ENCODE results near the gene MID2. TPM values are rescaled to one million over a fixed set of nuclear protein-coding genes. Genes with fewer than 3 reads are reported as not detected.

The MID2 gene
- total and polyA plus RNA-seq, 2 donors (not counting 1 experiment from before 2014, with no cell fraction given) = 11.8 to 17.5 TPM

DNA sequence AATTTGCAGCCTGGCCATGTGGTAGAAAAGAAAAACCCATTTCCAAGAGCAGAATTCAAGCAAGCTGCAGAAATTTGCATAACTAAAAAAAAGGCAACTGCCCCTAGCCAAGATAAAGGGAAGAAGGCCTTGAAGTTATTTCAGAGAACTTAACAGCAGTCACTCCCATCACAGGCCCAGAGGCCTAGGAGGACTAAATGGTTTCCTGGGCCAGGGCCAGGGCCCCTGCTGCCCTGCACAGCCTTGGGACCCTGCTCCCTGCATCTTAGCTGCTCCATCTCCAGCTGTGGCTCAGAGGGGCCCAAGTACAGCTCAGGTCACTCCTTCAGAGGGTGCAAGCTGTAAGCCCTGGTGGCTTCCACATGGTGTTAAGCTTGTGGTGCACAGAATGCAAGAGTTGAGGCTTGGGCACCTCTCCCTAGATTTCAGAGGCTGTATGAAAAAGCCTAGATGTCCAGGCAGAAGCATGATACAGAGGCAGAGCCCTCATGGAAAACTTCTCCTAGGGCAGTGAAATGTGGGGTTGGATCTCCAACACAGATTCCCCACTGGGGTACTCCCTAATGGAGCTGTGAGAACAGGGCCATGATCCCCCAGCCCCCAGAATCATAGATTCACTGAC lies 6.7 kb upstream of the MID2 start:
- H3K9me3 ChIP-seq (ENCODE audit: control insufficient read depth, insufficient read depth, low read depth, low read length) = no peaks in the 10 kb centered on the region
- H3K36me3 ChIP-seq (ENCODE audit: control insufficient read depth, insufficient read depth, low read length) = no peaks in the 10 kb centered on the region
- no peak overlapping the region for H3K4me3 ChIP-seq (replicated peaks in 1 of 4; ENCODE audit: control extremely low read depth in 1 of 4, insufficient read depth in 1 of 4, low read depth in 3 of 4, low read length in 4 of 4)
- no peaks in the 10 kb centered on the region for H3K79me2 ChIP-seq (ENCODE audit: control insufficient read depth, insufficient read depth, low read length)
- no peak for DNase-seq (ENCODE audit: low read depth in 2 of 2)
- H2AFZ ChIP-seq (ENCODE audit: low read length) = no peak overlapping the region
- H3K27me3 ChIP-seq (ENCODE audit: control insufficient read depth, insufficient read depth, low read length) = no peaks in the 10 kb centered on the region
- no peak for TF ChIP-seq EZH2 (IDR thresholded peaks at IDR 0.05; ENCODE audit: low read length, missing control alignments)
- TF ChIP-seq, protein P1, sequence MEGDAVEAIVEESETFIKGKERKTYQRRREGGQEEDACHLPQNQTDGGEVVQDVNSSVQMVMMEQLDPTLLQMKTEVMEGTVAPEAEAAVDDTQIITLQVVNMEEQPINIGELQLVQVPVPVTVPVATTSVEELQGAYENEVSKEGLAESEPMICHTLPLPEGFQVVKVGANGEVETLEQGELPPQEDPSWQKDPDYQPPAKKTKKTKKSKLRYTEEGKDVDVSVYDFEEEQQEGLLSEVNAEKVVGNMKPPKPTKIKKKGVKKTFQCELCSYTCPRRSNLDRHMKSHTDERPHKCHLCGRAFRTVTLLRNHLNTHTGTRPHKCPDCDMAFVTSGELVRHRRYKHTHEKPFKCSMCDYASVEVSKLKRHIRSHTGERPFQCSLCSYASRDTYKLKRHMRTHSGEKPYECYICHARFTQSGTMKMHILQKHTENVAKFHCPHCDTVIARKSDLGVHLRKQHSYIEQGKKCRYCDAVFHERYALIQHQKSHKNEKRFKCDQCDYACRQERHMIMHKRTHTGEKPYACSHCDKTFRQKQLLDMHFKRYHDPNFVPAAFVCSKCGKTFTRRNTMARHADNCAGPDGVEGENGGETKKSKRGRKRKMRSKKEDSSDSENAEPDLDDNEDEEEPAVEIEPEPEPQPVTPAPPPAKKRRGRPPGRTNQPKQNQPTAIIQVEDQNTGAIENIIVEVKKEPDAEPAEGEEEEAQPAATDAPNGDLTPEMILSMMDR (conservative IDR thresholded peaks at IDR 0.05 in 1 of 2, IDR thresholded peaks at IDR 0.05 in 1 of 2; ENCODE audit: low read depth in 1 of 2, low read length in 2 of 2) = no peak
- no peaks in the 10 kb centered on the region for H4K20me1 ChIP-seq (ENCODE audit: control insufficient read depth, extremely low read depth, insufficient read depth, low read length)
- H3K9ac ChIP-seq (ENCODE audit: insufficient read depth, low read length) = no peak overlapping the region
- no peak overlapping the region for H3K27ac ChIP-seq (ENCODE audit: insufficient read depth, low read length)
- no peaks in the 10 kb centered on the region for H3K4me1 ChIP-seq (ENCODE audit: control insufficient read depth, extremely low read depth, insufficient read depth, low read length)
- no peak overlapping the region for H3K4me2 ChIP-seq (ENCODE audit: extremely low read depth, insufficient read depth, low read length)

DNA sequence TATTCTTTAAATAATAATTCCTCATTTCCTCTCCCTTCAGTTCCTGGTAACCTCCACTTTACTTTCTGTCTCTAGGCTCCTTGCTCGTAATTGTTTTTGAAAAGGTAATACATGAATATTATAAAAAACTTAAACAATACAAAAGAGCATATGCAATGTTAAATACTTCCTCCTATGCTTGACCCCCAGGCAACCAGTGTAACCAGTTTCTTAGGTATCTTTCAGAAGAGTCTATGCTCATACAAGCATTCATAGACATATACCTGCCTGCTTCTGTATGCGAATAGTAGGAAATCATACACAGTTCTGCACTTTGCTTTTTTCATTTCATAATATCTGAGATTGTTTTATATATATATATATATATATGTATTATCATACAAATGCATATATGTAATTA lies 2.6 kb upstream of the MID2 start:
- Histone ChIP-seq H3K27ac (ENCODE audit: insufficient read depth, low read length) (no peak overlapping the region), H3K79me2 (ENCODE audit: control insufficient read depth, insufficient read depth, low read length) (no peaks in the 10 kb centered on the region), H3K36me3 (ENCODE audit: control insufficient read depth, insufficient read depth, low read length) (no peaks in the 10 kb centered on the region), H3K4me3 (replicated peaks in 1 of 4; ENCODE audit: control extremely low read depth in 1 of 4, insufficient read depth in 1 of 4, low read depth in 3 of 4, low read length in 4 of 4) (no peak overlapping the region), H3K27me3 (ENCODE audit: control insufficient read depth, insufficient read depth, low read length) (no peaks in the 10 kb centered on the region), H2AFZ (ENCODE audit: low read length) (no peak overlapping the region), H3K9me3 (ENCODE audit: control insufficient read depth, insufficient read depth, low read depth, low read length) (no peaks in the 10 kb centered on the region), H4K20me1 (ENCODE audit: control insufficient read depth, extremely low read depth, insufficient read depth, low read length) (no peaks in the 10 kb centered on the region), H3K4me1 (ENCODE audit: control insufficient read depth, extremely low read depth, insufficient read depth, low read length) (no peaks in the 10 kb centered on the region), H3K4me2 (ENCODE audit: extremely low read depth, insufficient read depth, low read length) (no peak overlapping the region), H3K9ac (ENCODE audit: insufficient read depth, low read length) (no peak overlapping the region)
- no peak for DNase-seq (ENCODE audit: low read depth in 2 of 2)
- TF ChIP-seq, protein P1 (conservative IDR thresholded peaks at IDR 0.05 in 1 of 2, IDR thresholded peaks at IDR 0.05 in 1 of 2; ENCODE audit: low read depth in 1 of 2, low read length in 2 of 2) = no peak
- TF ChIP-seq EZH2 (IDR thresholded peaks at IDR 0.05; ENCODE audit: low read length, missing control alignments) = no peak

DNA sequence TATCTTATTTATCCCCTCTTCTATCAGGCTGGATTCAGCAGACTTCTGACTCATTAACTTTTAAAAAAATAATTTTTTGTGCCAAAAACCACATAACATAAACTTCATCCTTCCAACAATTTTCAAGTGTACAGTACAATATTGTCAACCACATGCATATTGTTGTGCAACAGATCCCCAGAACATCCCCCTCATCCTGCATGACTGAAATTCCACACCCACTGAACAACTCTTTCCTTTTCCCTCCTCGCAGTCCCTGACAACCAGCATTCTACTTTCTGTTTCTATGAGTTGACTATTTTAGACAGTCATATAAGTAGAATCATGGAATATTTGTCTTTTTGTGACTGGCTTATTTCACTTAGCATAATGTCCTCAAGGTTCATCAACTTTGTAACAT lies 2.2 kb upstream of the MID2 start:
- H3K79me2 ChIP-seq (ENCODE audit: control insufficient read depth, insufficient read depth, low read length) = no peaks in the 10 kb centered on the region
- H4K20me1 ChIP-seq (ENCODE audit: control insufficient read depth, extremely low read depth, insufficient read depth, low read length) = no peaks in the 10 kb centered on the region
- no peaks in the 10 kb centered on the region for H3K4me1 ChIP-seq (ENCODE audit: control insufficient read depth, extremely low read depth, insufficient read depth, low read length)
- no peaks in the 10 kb centered on the region for H3K36me3 ChIP-seq (ENCODE audit: control insufficient read depth, insufficient read depth, low read length)
- no peaks in the 10 kb centered on the region for H3K27me3 ChIP-seq (ENCODE audit: control insufficient read depth, insufficient read depth, low read length)
- H2AFZ ChIP-seq (ENCODE audit: low read length) = no peak overlapping the region
- no peak overlapping the region for H3K27ac ChIP-seq (ENCODE audit: insufficient read depth, low read length)
- no peaks in the 10 kb centered on the region for H3K9me3 ChIP-seq (ENCODE audit: control insufficient read depth, insufficient read depth, low read depth, low read length)
- no peak overlapping the region for H3K9ac ChIP-seq (ENCODE audit: insufficient read depth, low read length)
- H3K4me3 ChIP-seq (replicated peaks in 1 of 4; ENCODE audit: control extremely low read depth in 1 of 4, insufficient read depth in 1 of 4, low read depth in 3 of 4, low read length in 4 of 4) = peak overlapping the region in 1 of 4 experiments; percentile 12
- TF ChIP-seq EZH2 (IDR thresholded peaks at IDR 0.05; ENCODE audit: low read length, missing control alignments) = no peak
- TF ChIP-seq, protein P1 (conservative IDR thresholded peaks at IDR 0.05 in 1 of 2, IDR thresholded peaks at IDR 0.05 in 1 of 2; ENCODE audit: low read depth in 1 of 2, low read length in 2 of 2) = no peak
- peak; percentile 83 to 91 for DNase-seq (ENCODE audit: low read depth in 2 of 2)
- peak overlapping the region; percentile 59 for H3K4me2 ChIP-seq (ENCODE audit: extremely low read depth, insufficient read depth, low read length)

Data from fibroblast of lung (primary cell).